Stimulated activated CD4-positive, alpha-beta T cell treated with anti-CD3 and anti-CD28 coated beads, TNF-alpha, amount 100 ng/mL, for 48 hours (primary cell): ENCODE data around the gene LMAN1.

ENCODE experiments used
- DNase-seq, 3 donors: peaks; one replicate each; pipeline ENCODE4 v3.0.0-alpha.2; 2020; ENCODE audit warnings: low read depth in 3 of 3

LMAN1 gene

GRCh38 chr18:59358712-59359575 is at the start of gene LMAN1:
Gene LMAN1, minus strand, starts transcription at chr18:59359265. Its CDS starts 21 bp downstream, at chr18:59359244.
- peak; percentile 88 to 95 (median 90) for DNase-seq

GRCh38 chr18:59402432-59403090 is 43.5 kb upstream of the LMAN1 start:
- peak; percentile 56 to 65 (median 58) for DNase-seq

- DNase-seq, result no peak
Measured at GRCh38 chr18:59400407-59400806, 41.3 kb upstream of the LMAN1 start.

GRCh38 chr18:59395226-59396175 is 36.4 kb upstream of the LMAN1 start:
- no peak for DNase-seq

GRCh38 chr18:59393381-59393780 is 34.3 kb upstream of the LMAN1 start:
- DNase-seq, result no peak

- no peak for DNase-seq
Measured at GRCh38 chr18:59388817-59389216, 29.8 kb upstream of the LMAN1 start.

- no peak for DNase-seq
Measured at GRCh38 chr18:59387687-59388565, 28.9 kb upstream of the LMAN1 start.

GRCh38 chr18:59386909-59387686 is 28.0 kb upstream of the LMAN1 start:
- DNase-seq, result no peak

- no peak for DNase-seq
Measured at GRCh38 chr18:59385191-59385590, 26.1 kb upstream of the LMAN1 start.

- DNase-seq, result no peak
Measured at GRCh38 chr18:59383851-59384250, 24.8 kb upstream of the LMAN1 start.

- DNase-seq, result no peak
Measured at GRCh38 chr18:59382383-59382782, 23.3 kb upstream of the LMAN1 start.

- no peak for DNase-seq
Measured at GRCh38 chr18:59381949-59382348, 22.9 kb upstream of the LMAN1 start.

- no peak for DNase-seq
Measured at GRCh38 chr18:59380706-59381105, 21.6 kb upstream of the LMAN1 start.

GRCh38 chr18:59379772-59380522 is 20.9 kb upstream of the LMAN1 start:
- no peak for DNase-seq

GRCh38 chr18:59377613-59378337 is 18.7 kb upstream of the LMAN1 start:
- DNase-seq, result no peak

- no peak for DNase-seq
Measured at GRCh38 chr18:59376351-59376935, 17.4 kb upstream of the LMAN1 start.

GRCh38 chr18:59374128-59374527 is 15.1 kb upstream of the LMAN1 start:
- no peak for DNase-seq

GRCh38 chr18:59372975-59373374 is 13.9 kb upstream of the LMAN1 start:
- no peak for DNase-seq
